Kidney (tissue), 14 donors: ENCODE results near the gene ARG2. TPM values are rescaled to one million over a fixed set of nuclear protein-coding genes. Genes with fewer than 3 reads are reported as not detected.
"Not testable (repeated sequence)": the region's sequence is repeated elsewhere in the genome, so short reads cannot be mapped to it uniquely, and the experiment has no call there.

Experiments
- DNase-seq, 5 donors: peaks; one replicate each; pipeline ENCODE4 v3.0.0-alpha.2; 2013 to 2020
- FAIRE-seq: peaks from 2 replicates; lab custom pipeline; 2012; peaks lifted over from hg19 to GRCh38; lab: Jason Lieb, UNC
- H3K27ac ChIP-seq, 2 donors: one replicate each; pipeline ENCODE4 v1.7.0; 2013; ENCODE audit warnings: low read depth in 2 of 2, low read length in 2 of 2, inconsistent platforms in 1 of 2
- H3K27me3 ChIP-seq: one replicate; pipeline ENCODE4 v1.7.1; 2013; ENCODE audit warnings: low read length, inconsistent platforms; ENCODE audit not compliant: control insufficient read depth, insufficient read depth
- H3K36me3 ChIP-seq, 3 donors: one replicate each; pipeline versions ENCODE4 v1.7.0 to v1.7.1; 2013; ENCODE audit warnings: low read length in 3 of 3, control low read depth in 1 of 3, inconsistent platforms in 1 of 3; ENCODE audit not compliant: insufficient read depth in 3 of 3, control insufficient read depth in 2 of 3
- H3K4me1 ChIP-seq, 3 donors: one replicate each; pipeline versions ENCODE4 v1.7.0 to v1.7.1; 2013; ENCODE audit warnings: low read length in 3 of 3, inconsistent platforms in 1 of 3, low read depth in 1 of 3; ENCODE audit not compliant: control insufficient read depth in 2 of 3, insufficient read depth in 2 of 3
- H3K4me3 ChIP-seq, 3 donors: one replicate each; pipeline versions ENCODE4 v1.7.0 to v1.8.1; 2013; ENCODE audit warnings: low read length in 3 of 3, control low read depth in 1 of 3, inconsistent platforms in 1 of 3
- H3K9ac ChIP-seq, 3 donors: one replicate each; pipeline versions ENCODE4 v1.7.0 to v1.7.1; 2013; ENCODE audit warnings: low read length in 3 of 3, control low read depth in 1 of 3, inconsistent platforms in 1 of 3
- H3K9me3 ChIP-seq, 3 donors: one replicate each; pipeline versions ENCODE4 v1.7.0 to v1.7.1; 2013; ENCODE audit warnings: low read length in 3 of 3, control low read depth in 1 of 3, inconsistent platforms in 1 of 3; ENCODE audit not compliant: control insufficient read depth in 2 of 3, insufficient read depth in 1 of 3
- intact Hi-C: fragments of 100-400 bp; cut with DNase I; formaldehyde crosslinking; loops from one replicate; pipeline ENCODE4 v1.11.1; 2022
- polyA plus RNA-seq: library from polyadenylated mRNA; stranded (reverse); fragments of 350-450 nt; fragmentation: Illumina TruSeq; extraction: RNeasy Lipid Tissue Mini Kit (QIAGEN cat#74804); gene quantifications from one replicate; pipeline ENCODE4 v1.2.3, GENCODE V29; 2014; ENCODE audit warnings: low read depth, low replicate concordance; ENCODE audit not compliant: insufficient read depth
- total RNA-seq: library from RNA; stranded (reverse); fragmentation: NEBNext Ultra II Directional; extraction: Animal tissue kit (Norgen Biotek cat#: 25700); gene quantifications from one replicate; pipeline ENCODE4 v1.2.1, GENCODE V29; 2021
- TF ChIP-seq, protein P1 (sequence below): IDR thresholded peaks from 3 replicates; pipeline ENCODE4 v1.5.1; 2012; ENCODE audit warnings: mild to moderate bottlenecking, moderate library complexity, borderline replicate concordance; ENCODE audit not compliant: insufficient read depth; ENCODE audit errors: extremely low read depth
- donor health status: control.
- donor health status: control.
- donor health status: control.
- donor health status: control.
- donor health status: control.
- donor health status: DM: yes; HTN: yes; CAD: no.
- donor health status: Normal renal cell carcinoma (clear cell type).

Gene ARG2
- total and polyA plus RNA-seq, 2 donors from 2014 or later = 19.2 to 77.0 TPM

DNA sequence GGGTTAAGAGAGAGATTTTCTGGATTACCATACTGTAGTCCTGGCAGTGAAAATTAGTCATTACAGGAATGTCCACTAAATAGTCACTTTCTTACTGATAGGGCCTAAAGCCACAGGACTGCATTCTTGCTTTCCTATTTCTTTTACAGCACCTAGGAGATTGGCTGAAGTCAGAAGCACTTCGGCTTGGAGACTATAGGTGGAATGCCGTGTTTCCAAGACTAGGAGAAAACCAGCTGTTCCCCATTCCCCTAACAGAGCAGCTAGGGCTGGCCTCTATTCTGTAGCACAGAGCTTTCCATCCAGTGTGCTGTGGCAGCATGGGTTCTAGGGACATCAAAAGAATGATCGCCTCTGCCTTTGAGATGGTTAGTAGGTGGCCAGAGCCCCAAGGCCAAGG is 34.7 kb upstream of the ARG2 start:
- no peak for FAIRE-seq
- Histone ChIP-seq H3K36me3 (peaks cover 2 to 23% (median 4%) of the 10 kb centered on the region in 3 donors), H3K9me3 (no peaks in the 10 kb centered on the region), H3K27ac (no peak overlapping the region), H3K9ac (no peak overlapping the region), H3K4me1 (peaks cover 0 to 10% (median 2%) of the 10 kb centered on the region in 3 donors), H3K27me3 (no peaks in the 10 kb centered on the region), H3K4me3 (no peak overlapping the region)
- TF ChIP-seq, protein P1, sequence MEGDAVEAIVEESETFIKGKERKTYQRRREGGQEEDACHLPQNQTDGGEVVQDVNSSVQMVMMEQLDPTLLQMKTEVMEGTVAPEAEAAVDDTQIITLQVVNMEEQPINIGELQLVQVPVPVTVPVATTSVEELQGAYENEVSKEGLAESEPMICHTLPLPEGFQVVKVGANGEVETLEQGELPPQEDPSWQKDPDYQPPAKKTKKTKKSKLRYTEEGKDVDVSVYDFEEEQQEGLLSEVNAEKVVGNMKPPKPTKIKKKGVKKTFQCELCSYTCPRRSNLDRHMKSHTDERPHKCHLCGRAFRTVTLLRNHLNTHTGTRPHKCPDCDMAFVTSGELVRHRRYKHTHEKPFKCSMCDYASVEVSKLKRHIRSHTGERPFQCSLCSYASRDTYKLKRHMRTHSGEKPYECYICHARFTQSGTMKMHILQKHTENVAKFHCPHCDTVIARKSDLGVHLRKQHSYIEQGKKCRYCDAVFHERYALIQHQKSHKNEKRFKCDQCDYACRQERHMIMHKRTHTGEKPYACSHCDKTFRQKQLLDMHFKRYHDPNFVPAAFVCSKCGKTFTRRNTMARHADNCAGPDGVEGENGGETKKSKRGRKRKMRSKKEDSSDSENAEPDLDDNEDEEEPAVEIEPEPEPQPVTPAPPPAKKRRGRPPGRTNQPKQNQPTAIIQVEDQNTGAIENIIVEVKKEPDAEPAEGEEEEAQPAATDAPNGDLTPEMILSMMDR = no peak
- no peak for DNase-seq
- intact Hi-C loops = loop anchor here (10.0 kb wide), 1 partner anchor 120 kb away; the partner anchor contains the start of gene RDH12

DNA sequence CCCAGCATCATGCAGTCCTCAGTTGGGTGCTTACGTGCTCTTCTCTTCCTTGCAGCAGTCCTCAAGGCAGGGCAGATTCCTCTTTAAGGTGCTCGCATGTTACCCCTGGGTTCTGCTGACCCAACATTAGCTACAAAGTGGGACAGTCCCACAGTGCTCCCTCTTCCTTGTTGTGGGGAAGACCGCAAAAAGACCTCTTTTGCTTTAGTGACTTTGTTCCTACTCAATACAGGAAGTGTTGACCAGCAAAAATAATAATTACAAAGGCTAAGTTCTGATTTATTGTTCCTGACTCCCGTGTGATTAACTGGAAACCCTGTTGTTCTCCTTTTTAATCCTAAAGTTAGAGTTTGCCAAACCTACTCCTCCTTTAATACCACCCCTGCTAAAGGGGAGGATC is 33.4 kb upstream of the ARG2 start:
- Histone ChIP-seq H3K4me1 (peaks cover 0 to 10% (median 0%) of the 10 kb centered on the region in 3 donors), H3K9ac (no peak overlapping the region), H3K27ac (no peak overlapping the region), H3K36me3 (peaks cover 2 to 29% (median 4%) of the 10 kb centered on the region in 3 donors), H3K4me3 (no peak overlapping the region), H3K9me3 (no peaks in the 10 kb centered on the region), H3K27me3 (no peaks in the 10 kb centered on the region)
- DNase-seq (no peak), FAIRE-seq (no peak)
- intact Hi-C loops = loop anchor here (10.0 kb wide), 1 partner anchor 118 kb away; the partner anchor contains the start of gene RDH12
- TF ChIP-seq, protein P1 = no peak

DNA sequence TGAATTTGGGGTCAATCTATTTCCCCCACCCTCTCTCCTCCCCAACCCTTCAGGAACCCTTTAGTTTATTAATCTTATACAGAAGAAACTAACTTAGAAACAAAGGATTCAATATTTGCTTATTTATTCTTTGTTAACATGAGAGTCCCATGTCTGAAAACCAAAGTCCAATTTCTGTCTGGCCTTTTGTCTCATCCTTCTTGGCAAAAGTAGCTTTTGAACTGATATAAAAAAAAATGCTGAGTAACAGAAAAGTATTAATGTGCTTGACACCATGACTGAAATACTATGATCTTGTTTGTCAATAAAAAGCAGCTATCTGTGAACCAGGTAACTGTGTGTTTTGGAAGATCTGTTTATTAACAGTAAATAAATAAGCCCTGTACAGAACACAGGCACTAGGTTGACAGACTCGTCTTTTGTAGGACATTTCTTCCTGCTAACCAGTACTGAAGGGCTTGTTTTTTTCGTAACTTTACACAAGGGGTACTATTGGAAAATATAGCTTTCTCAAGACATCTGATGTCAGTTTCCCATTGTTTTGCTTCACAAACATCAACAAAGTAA is 30.4 kb upstream of the ARG2 start:
- Histone ChIP-seq H3K9ac (no peak overlapping the region), H3K36me3 (peaks cover 2 to 36% (median 7%) of the 10 kb centered on the region in 3 donors), H3K4me1 (peaks cover 0 to 10% (median 0%) of the 10 kb centered on the region in 3 donors), H3K27ac (no peak overlapping the region), H3K9me3 (no peaks in the 10 kb centered on the region), H3K27me3 (no peaks in the 10 kb centered on the region), H3K4me3 (no peak overlapping the region)
- FAIRE-seq = no peak
- no peak for DNase-seq
- intact Hi-C loops = loop anchor here (10.0 kb wide), 1 partner anchor 116 kb away; the partner anchor contains the start of gene RDH12
- TF ChIP-seq, protein P1 = no peak

DNA sequence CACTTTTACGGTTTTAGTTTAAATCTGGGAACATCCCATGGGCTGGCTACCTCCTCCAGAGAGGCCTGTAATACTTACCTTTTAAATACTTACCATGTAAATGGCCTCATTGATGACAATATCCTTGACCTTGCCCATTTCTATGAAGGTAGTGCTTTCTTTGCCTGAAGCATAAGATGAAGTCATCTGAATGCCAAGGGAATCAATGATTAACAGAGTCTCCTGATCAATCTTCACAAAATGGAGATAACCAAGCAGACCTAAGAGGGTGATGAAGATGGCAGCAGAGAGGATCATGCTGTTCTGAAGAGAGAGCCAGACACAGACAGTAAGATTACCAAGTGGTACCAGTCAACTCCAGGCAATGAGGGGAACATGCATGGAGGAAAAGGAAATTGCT is 26.1 kb upstream of the ARG2 start:
- H3K27me3 ChIP-seq, FAIRE-seq, H3K4me3 ChIP-seq, intact Hi-C loops, H3K9me3 ChIP-seq, H3K9ac ChIP-seq, H3K4me1 ChIP-seq, DNase-seq: not testable (repeated sequence)
- H3K36me3 ChIP-seq = peaks cover 2 to 22% (median 3%) of the 10 kb centered on the region in 3 donors
- H3K27ac ChIP-seq = peak overlapping the region in 1 of 2 donors; percentile 8
